KMS-11 (cell line): ENCODE results near the gene TMEFF1.

ENCODE experiments used
- H2AFZ ChIP-seq: fragments of 200-600 bp; sonication (generic); 2 replicates; pipeline ENCODE4 v1.6.1; 2016; ENCODE audit warnings: antibody characterized with exemption, mixed run types, low read depth
- H3K27ac ChIP-seq: fragments of 200-600 bp; sonication (generic); 2 replicates; pipeline ENCODE4 v1.6.1; 2016; ENCODE audit warnings: mild to moderate bottlenecking, mixed run types
- H3K27me3 ChIP-seq: fragments of 200-600 bp; sonication (generic); 2 replicates; pipeline ENCODE4 v1.6.1; 2017; ENCODE audit warnings: mild to moderate bottlenecking, low read depth, mixed run types, moderate library complexity; ENCODE audit not compliant: insufficient read depth
- H3K36me3 ChIP-seq: fragments of 200-600 bp; sonication (generic); 2 replicates; pipeline ENCODE4 v1.6.1; 2017; ENCODE audit warnings: mild to moderate bottlenecking, mixed run types; ENCODE audit not compliant: insufficient read depth
- H3K4me1 ChIP-seq: fragments of 200-600 bp; sonication (generic); 2 replicates; pipeline ENCODE4 v1.6.1; 2016; ENCODE audit warnings: mild to moderate bottlenecking, low read depth, mixed run types; ENCODE audit not compliant: poor library complexity, severe bottlenecking
- H3K4me2 ChIP-seq: fragments of 200-600 bp; sonication (generic); 2 replicates; pipeline ENCODE4 v1.7.0; 2016; ENCODE audit warnings: mild to moderate bottlenecking, mixed run types
- H3K4me3 ChIP-seq: fragments of 200-600 bp; sonication (generic); IDR thresholded peaks from 2 replicates; pipeline ENCODE4 v1.6.1; 2017; ENCODE audit warnings: low read depth, low read length, mixed read lengths; ENCODE audit not compliant: insufficient read depth
- H3K79me2 ChIP-seq: fragments of 200-600 bp; sonication (generic); 2 replicates; pipeline ENCODE4 v1.6.1; 2016; ENCODE audit warnings: low read depth, mixed run types; ENCODE audit not compliant: insufficient read depth
- H3K9ac ChIP-seq: fragments of 200-600 bp; sonication (generic); 2 replicates; pipeline ENCODE4 v1.6.1; 2016; ENCODE audit warnings: mild to moderate bottlenecking, mixed run types
- H4K20me1 ChIP-seq: fragments of 200-600 bp; sonication (generic); 2 replicates; pipeline ENCODE4 v1.6.1; 2016; ENCODE audit warnings: mild to moderate bottlenecking, mixed run types; ENCODE audit not compliant: insufficient read depth
- TF ChIP-seq, protein P1 (sequence below): fragments of 200-600 bp; sonication (generic); conservative IDR thresholded peaks from 2 replicates; pipeline ENCODE4 v1.6.1; 2017; ENCODE audit warnings: low read depth, mild to moderate bottlenecking, antibody characterized with exemption, low read length, moderate library complexity, mixed read lengths

Gene TMEFF1

DNA sequence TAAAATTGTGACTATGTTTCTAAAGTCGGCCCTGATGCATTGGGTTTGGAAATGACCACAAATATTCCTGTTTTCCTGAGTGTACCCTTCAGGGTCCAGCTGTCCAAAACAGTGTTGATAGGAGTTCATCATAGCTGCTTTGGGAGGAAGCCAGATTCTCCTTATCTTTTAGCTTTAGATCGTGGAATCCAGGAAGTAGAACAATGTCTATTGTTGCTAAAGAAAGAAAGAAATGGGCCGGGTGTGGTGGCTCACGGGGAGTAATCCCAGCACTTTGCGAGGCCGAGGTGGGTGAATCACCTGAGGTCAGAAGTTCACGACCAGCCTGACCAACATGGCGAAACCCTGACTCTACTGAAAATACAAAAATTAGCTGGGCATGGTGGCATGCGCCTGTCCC is 114.4 kb downstream of the TMEFF1 start:
- TF ChIP-seq, protein P1, sequence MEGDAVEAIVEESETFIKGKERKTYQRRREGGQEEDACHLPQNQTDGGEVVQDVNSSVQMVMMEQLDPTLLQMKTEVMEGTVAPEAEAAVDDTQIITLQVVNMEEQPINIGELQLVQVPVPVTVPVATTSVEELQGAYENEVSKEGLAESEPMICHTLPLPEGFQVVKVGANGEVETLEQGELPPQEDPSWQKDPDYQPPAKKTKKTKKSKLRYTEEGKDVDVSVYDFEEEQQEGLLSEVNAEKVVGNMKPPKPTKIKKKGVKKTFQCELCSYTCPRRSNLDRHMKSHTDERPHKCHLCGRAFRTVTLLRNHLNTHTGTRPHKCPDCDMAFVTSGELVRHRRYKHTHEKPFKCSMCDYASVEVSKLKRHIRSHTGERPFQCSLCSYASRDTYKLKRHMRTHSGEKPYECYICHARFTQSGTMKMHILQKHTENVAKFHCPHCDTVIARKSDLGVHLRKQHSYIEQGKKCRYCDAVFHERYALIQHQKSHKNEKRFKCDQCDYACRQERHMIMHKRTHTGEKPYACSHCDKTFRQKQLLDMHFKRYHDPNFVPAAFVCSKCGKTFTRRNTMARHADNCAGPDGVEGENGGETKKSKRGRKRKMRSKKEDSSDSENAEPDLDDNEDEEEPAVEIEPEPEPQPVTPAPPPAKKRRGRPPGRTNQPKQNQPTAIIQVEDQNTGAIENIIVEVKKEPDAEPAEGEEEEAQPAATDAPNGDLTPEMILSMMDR = no peak
- H3K4me3 ChIP-seq = no peak overlapping the region
- H2AFZ ChIP-seq = no peak overlapping the region
- H3K4me1 ChIP-seq = peaks cover 7% of the 10 kb centered on the region
- no peaks in the 10 kb centered on the region for H3K79me2 ChIP-seq
- no peaks in the 10 kb centered on the region for H3K36me3 ChIP-seq
- no peak overlapping the region for H3K9ac ChIP-seq
- H3K27me3 ChIP-seq = no peaks in the 10 kb centered on the region
- H3K27ac ChIP-seq = no peak overlapping the region
- H4K20me1 ChIP-seq = no peaks in the 10 kb centered on the region
- no peak overlapping the region for H3K4me2 ChIP-seq

- Histone ChIP-seq H3K4me2 (no peak overlapping the region), H3K27me3 (no peaks in the 10 kb centered on the region), H3K36me3 (no peaks in the 10 kb centered on the region), H3K4me3 (no peak overlapping the region), H3K27ac (no peak overlapping the region), H3K4me1 (no peaks in the 10 kb centered on the region), H2AFZ (no peak overlapping the region), H3K9ac (no peak overlapping the region), H3K79me2 (no peaks in the 10 kb centered on the region), H4K20me1 (no peaks in the 10 kb centered on the region)
- TF ChIP-seq, protein P1 = no peak
These were observed 116.6 kb downstream of the TMEFF1 start for GRCh38 chr9:100589582-100589981.

DNA sequence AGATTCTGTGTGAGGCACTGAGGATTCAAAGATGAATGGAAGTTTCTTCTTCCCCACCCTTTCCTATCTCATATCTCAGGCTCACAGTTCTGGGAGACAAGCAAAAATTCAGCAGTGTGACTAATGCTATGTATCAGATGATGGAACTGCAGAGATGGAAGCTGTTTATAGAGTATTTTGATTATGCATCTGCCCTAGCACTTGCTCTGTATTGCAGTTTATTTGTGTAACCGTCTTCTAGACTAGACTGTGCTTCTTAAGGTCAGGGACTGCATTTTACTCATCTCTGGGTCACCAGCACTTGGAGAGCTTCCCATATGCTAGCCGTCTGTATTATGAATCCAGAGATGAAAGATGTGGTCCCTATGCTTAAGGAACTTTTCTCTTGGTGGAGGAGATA is 117.5 kb downstream of the TMEFF1 start:
- no peak overlapping the region for H3K9ac ChIP-seq
- H3K4me3 ChIP-seq = no peak overlapping the region
- no peaks in the 10 kb centered on the region for H3K36me3 ChIP-seq
- H3K27me3 ChIP-seq = no peaks in the 10 kb centered on the region
- H3K27ac ChIP-seq = no peak overlapping the region
- no peak overlapping the region for H2AFZ ChIP-seq
- H3K79me2 ChIP-seq = no peaks in the 10 kb centered on the region
- TF ChIP-seq, protein P1 = no peak
- H3K4me1 ChIP-seq = peaks cover 8% of the 10 kb centered on the region
- no peak overlapping the region for H3K4me2 ChIP-seq
- no peaks in the 10 kb centered on the region for H4K20me1 ChIP-seq

DNA sequence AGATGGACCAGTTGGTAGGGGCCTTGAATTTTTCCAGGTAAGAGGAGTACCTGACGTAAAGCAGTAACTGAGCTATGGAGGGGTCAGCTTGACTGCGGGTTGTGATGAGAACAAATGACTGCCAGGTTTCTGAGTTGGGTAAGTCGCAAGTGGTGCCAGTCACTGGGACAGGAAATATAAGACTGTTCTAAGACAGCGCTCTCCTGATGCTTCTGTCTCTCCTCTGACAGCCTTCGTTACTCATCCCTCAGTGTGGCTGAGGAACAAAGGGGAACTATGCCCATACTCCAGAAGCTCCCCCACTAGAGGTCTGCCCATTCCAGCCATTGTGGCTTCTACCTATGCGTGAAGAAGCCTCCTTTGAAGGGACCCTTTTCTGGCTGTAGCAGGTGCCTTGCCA is 118.2 kb downstream of the TMEFF1 start:
- no peaks in the 10 kb centered on the region for H4K20me1 ChIP-seq
- no peak overlapping the region for H3K4me3 ChIP-seq
- TF ChIP-seq, protein P1 = no peak
- H3K27ac ChIP-seq = no peak overlapping the region
- H3K9ac ChIP-seq = no peak overlapping the region
- peaks cover 10% of the 10 kb centered on the region for H3K4me1 ChIP-seq
- H3K79me2 ChIP-seq = no peaks in the 10 kb centered on the region
- no peak overlapping the region for H3K4me2 ChIP-seq
- no peaks in the 10 kb centered on the region for H3K36me3 ChIP-seq
- no peaks in the 10 kb centered on the region for H3K27me3 ChIP-seq
- no peak overlapping the region for H2AFZ ChIP-seq
